ENCODE data around the gene PKIB.
"Not testable (repeated sequence)": the region's sequence is repeated elsewhere in the genome, so short reads cannot be mapped to it uniquely, and the experiment has no call there.

PKIB gene

GRCh38 chr6:122621638-122622037, 11.4 kb downstream of the PKIB start:
- no peak for DNase-seq

GRCh38 chr6:122622479-122622878, 12.3 kb downstream of the PKIB start:
- no peak for DNase-seq

- no peak for DNase-seq
Observed at GRCh38 chr6:122623279-122623678, 13.1 kb downstream of the PKIB start.

- DNase-seq, result no peak
Observed at GRCh38 chr6:122624853-122625252, 14.6 kb downstream of the PKIB start.

- DNase-seq, result no peak
Observed at GRCh38 chr6:122628714-122629113, 18.5 kb downstream of the PKIB start.

GRCh38 chr6:122631571-122632249, 21.5 kb downstream of the PKIB start:
- no peak for DNase-seq

GRCh38 chr6:122640366-122640765, 30.2 kb downstream of the PKIB start:
- DNase-seq, result no peak

- no peak for DNase-seq
Observed at GRCh38 chr6:122641819-122642218, 31.6 kb downstream of the PKIB start.

- DNase-seq, result not testable (repeated sequence)
Observed at GRCh38 chr6:122642604-122643003, 32.4 kb downstream of the PKIB start.

GRCh38 chr6:122645256-122645655, 35.1 kb downstream of the PKIB start:
- no peak for DNase-seq

GRCh38 chr6:122647765-122648164, 37.6 kb downstream of the PKIB start:
- DNase-seq, result no peak

- DNase-seq, result no peak
Observed at GRCh38 chr6:122648726-122649125, 38.5 kb downstream of the PKIB start.

GRCh38 chr6:122649701-122650100, 39.5 kb downstream of the PKIB start:
- no peak for DNase-seq

GRCh38 chr6:122650403-122650802, 40.2 kb downstream of the PKIB start:
- no peak for DNase-seq

- DNase-seq, result no peak
Observed at GRCh38 chr6:122651031-122651430, 40.8 kb downstream of the PKIB start.

- no peak for DNase-seq
Observed at GRCh38 chr6:122651604-122652003, 41.4 kb downstream of the PKIB start.

GRCh38 chr6:122652431-122652830, 42.2 kb downstream of the PKIB start:
- DNase-seq, result no peak

GRCh38 chr6:122653094-122653493, 42.9 kb downstream of the PKIB start:
- no peak for DNase-seq

- no peak for DNase-seq
Observed at GRCh38 chr6:122654012-122654411, 43.8 kb downstream of the PKIB start.

- no peak for DNase-seq
Observed at GRCh38 chr6:122657601-122658000, 47.4 kb downstream of the PKIB start.

GRCh38 chr6:122660296-122660695, 50.1 kb downstream of the PKIB start:
- no peak for DNase-seq

GRCh38 chr6:122663981-122664380, 53.8 kb downstream of the PKIB start:
- no peak for DNase-seq

GRCh38 chr6:122665929-122666328, 55.7 kb downstream of the PKIB start:
- DNase-seq, result no peak

GRCh38 chr6:122666418-122666817, 56.2 kb downstream of the PKIB start:
- DNase-seq, result no peak

GRCh38 chr6:122669418-122669817, 59.2 kb downstream of the PKIB start:
- no peak for DNase-seq

Measured in activated effector memory CD4-positive, alpha-beta T cell treated with Interleukin-2 at 50 U/mL for 16 hours (primary cell).